BE2C (cell line): ENCODE measurements around the gene UTP15.

Experiments
- DNase-seq: peaks from one replicate; pipeline ENCODE4 v3.0.0-alpha.2; 2020
- H3K27me3 ChIP-seq: fragments of 250-450 bp; sonication (Bioruptor Pico); 2 replicates; pipeline ENCODE4 v1.5.1; 2020; ENCODE audit warnings: mild to moderate bottlenecking
- H3K36me3 ChIP-seq: fragments of 250-450 bp; sonication (Bioruptor Pico); 2 replicates; pipeline ENCODE4 v1.5.1; 2020; ENCODE audit warnings: mild to moderate bottlenecking
- H3K4me1 ChIP-seq: fragments of 250-450 bp; sonication (Bioruptor Pico); 2 replicates; pipeline ENCODE4 v1.5.1; 2020
- H3K4me3 ChIP-seq: 2 replicates; pipeline ENCODE4 v1.5.1; 2011; ENCODE audit warnings: low read depth, low read length
- H3K9me3 ChIP-seq: fragments of 250-450 bp; sonication (Bioruptor Pico); 2 replicates; pipeline ENCODE4 v1.5.1; 2020
- TF ChIP-seq, protein P1 (sequence below): IDR thresholded peaks from 2 replicates; pipeline ENCODE4 v1.5.1; 2012; ENCODE audit warnings: mild to moderate bottlenecking, low read depth, low read length

Gene UTP15

DNA sequence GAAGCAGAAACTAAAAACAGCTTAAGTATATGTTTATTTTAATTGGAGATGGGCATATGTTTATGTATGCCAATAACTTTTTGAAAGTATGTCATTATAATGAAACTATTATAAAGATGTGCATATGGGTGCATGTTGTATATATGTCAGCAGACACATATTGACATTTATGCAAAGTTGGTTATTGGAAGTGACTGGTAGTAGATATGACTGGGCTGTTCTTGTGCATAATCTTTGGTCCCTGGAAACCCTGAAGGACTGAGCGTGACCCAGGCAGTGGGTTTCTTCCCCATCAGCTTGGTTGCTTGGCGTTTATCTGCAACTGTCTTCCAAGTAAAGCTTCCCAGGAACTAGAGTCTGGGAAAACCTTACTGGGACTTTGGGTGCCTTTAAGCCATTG lies 25.8 kb upstream of the UTP15 start:
- TF ChIP-seq, protein P1, sequence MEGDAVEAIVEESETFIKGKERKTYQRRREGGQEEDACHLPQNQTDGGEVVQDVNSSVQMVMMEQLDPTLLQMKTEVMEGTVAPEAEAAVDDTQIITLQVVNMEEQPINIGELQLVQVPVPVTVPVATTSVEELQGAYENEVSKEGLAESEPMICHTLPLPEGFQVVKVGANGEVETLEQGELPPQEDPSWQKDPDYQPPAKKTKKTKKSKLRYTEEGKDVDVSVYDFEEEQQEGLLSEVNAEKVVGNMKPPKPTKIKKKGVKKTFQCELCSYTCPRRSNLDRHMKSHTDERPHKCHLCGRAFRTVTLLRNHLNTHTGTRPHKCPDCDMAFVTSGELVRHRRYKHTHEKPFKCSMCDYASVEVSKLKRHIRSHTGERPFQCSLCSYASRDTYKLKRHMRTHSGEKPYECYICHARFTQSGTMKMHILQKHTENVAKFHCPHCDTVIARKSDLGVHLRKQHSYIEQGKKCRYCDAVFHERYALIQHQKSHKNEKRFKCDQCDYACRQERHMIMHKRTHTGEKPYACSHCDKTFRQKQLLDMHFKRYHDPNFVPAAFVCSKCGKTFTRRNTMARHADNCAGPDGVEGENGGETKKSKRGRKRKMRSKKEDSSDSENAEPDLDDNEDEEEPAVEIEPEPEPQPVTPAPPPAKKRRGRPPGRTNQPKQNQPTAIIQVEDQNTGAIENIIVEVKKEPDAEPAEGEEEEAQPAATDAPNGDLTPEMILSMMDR: no peak
- DNase-seq: no peak
- H3K9me3 ChIP-seq: no peaks in the 10 kb centered on the region
- no peaks in the 10 kb centered on the region for H3K27me3 ChIP-seq
- no peak overlapping the region for H3K4me3 ChIP-seq
- no peaks in the 10 kb centered on the region for H3K4me1 ChIP-seq
- no peaks in the 10 kb centered on the region for H3K36me3 ChIP-seq

DNA sequence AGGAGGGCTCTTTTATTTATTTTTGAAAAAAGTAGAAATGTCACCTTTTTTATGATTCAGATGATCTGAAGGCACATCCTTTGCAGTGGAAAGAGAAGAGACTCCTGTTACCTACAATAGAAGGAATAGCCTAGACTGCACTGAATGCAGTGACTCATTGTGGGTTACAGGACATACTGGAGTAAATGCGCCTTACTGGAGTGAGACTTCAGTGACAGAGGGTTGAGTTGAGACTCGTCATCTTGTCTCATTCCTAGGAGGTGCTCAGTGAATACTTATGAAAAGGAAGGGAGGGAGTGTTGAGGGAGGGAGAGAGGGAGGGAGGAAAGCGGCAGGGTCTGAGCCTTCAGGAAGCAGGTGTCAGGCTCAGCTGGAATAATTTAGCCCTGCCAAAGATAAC lies 25.4 kb upstream of the UTP15 start:
- no peak overlapping the region for H3K4me3 ChIP-seq
- no peaks in the 10 kb centered on the region for H3K36me3 ChIP-seq
- no peaks in the 10 kb centered on the region for H3K9me3 ChIP-seq
- DNase-seq: no peak
- no peaks in the 10 kb centered on the region for H3K27me3 ChIP-seq
- TF ChIP-seq, protein P1: no peak
- no peaks in the 10 kb centered on the region for H3K4me1 ChIP-seq

DNA sequence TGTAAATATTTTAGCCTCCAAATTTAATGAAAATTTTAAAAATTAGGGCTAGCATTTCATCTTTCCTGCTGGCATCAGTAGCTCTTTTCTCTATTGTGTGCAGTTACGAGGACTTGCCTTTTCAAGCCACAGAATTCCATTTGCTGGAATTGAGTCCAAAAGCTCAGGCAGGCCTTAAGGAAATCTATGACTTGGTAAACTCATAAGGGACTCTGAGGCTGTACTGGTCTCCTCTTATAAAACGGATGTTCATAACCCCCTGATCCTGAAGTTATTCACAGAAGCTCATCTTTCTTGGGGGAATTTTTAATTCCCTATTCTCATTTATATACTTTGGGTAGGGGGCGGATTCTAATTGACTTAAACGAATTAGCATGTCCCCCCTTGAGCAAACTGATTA lies 23.5 kb upstream of the UTP15 start:
- DNase-seq: no peak
- Histone ChIP-seq H3K9me3 (no peaks in the 10 kb centered on the region), H3K4me3 (no peak overlapping the region), H3K27me3 (no peaks in the 10 kb centered on the region), H3K4me1 (no peaks in the 10 kb centered on the region), H3K36me3 (no peaks in the 10 kb centered on the region)
- TF ChIP-seq, protein P1: no peak

DNA sequence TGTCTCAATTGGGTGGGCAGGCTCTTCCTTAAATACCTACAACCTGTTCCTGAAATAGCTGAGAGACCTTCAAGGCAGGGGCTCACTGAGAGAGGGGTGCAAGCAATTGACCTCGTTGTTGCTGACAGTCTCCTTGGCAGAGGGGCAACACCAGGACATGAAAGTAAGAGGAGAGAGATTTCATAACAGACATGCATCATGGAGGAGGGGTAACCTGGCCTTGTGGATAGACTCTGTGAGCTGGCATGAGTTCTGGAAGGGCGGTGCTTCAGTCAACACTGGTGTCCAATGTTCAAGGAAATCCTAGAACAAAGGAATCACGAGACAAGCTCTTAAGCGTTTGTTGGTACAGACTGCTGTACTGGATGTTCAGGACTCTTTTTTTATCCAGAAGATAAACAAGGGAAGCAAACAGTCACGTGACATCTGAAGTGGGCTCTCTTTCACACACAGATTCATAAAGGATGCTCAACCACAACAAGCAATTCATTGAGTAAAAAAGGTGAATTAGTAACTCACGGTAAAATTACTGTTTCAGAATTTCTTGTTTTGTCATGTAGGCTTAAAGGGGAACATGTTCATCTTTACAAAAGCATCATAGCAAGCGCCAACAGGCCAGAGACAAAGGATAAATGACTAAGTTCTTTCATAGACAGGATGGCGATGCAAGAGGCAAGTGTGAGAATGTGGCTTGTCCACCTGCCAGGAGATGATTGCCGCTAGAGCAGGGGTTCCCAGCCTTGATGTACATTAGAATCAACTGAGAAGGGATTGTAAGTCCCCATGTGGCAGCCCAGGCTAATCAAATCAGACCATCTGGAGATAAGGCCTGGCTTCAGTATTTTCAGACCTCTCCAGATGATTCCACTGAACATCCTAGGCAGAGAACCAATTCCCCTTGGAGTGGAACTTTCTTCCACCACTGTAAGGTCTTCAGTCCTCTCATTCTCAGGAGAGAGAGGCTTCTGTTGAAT lies 20.8 kb upstream of the UTP15 start:
- DNase-seq: no peak
- H3K36me3 ChIP-seq: no peaks in the 10 kb centered on the region
- no peak overlapping the region for H3K4me3 ChIP-seq
- TF ChIP-seq, protein P1: no peak
- H3K9me3 ChIP-seq: no peaks in the 10 kb centered on the region
- no peaks in the 10 kb centered on the region for H3K4me1 ChIP-seq
- H3K27me3 ChIP-seq: no peaks in the 10 kb centered on the region

DNA sequence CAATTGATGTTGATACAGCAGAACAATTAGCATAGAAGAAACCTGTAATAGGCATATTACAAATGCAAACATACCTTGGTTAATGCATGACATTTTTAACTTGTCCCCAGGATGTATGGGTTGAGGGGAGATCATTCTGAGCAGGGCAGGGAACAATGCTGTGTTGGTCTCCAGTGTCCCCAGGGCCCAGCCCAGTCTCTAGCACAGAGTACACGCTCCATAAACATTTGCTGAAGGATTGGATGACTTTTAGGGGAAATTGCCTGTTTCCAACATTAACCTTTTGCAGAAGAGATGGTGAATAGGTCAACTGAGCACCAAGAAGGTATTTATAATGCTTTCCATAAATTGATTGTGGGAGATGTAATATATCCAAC lies 20.2 kb upstream of the UTP15 start:
- Histone ChIP-seq H3K36me3 (no peaks in the 10 kb centered on the region), H3K4me3 (no peak overlapping the region), H3K9me3 (no peaks in the 10 kb centered on the region), H3K27me3 (no peaks in the 10 kb centered on the region), H3K4me1 (no peaks in the 10 kb centered on the region)
- DNase-seq: no peak
- TF ChIP-seq, protein P1: no peak

DNA sequence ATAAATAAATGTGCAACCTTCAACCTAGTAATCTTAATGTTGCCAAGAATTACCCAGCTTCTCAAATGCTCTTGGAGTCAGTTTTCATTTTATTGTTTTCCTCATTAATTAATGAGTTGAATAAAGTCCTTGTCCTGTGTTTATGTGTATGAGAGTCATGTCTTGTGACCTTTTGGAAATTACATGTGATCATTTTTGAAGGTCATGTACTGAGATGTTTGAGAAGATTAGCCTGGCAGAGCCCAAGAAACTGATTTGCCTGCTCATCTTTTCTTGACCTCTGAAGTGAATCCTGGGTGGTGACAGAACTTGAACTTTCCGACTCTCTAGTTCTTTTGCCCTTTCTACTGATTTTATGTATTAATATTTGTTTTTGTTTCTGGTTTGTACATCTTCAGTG lies 15.5 kb upstream of the UTP15 start:
- DNase-seq: no peak
- no peaks in the 10 kb centered on the region for H3K9me3 ChIP-seq
- H3K4me1 ChIP-seq: no peaks in the 10 kb centered on the region
- no peak overlapping the region for H3K4me3 ChIP-seq
- no peaks in the 10 kb centered on the region for H3K36me3 ChIP-seq
- H3K27me3 ChIP-seq: no peaks in the 10 kb centered on the region
- TF ChIP-seq, protein P1: no peak
